Measurements from ENCODE around the gene PPIL1. TPM values are rescaled to one million over a fixed set of nuclear protein-coding genes. Genes with fewer than 3 reads are reported as not detected.

The PPIL1 gene
- polyA plus RNA-seq, 1 experiment = 23.4 TPM

GRCh38 chr6:36888654-36889481 is 14.3 kb upstream of the PPIL1 start:
- ChIA-PET POLR2A (no interaction called here), CTCF (interaction anchor here (0.8 to 2.5 kb wide), 7 partner anchors 9 to 130 kb away, joined by 3 to 8 read pairs (median 3); no protein-coding TSS in a partner anchor)
- no peak for TF ChIP-seq CTCF (IDR thresholded peaks at IDR 0.05; ENCODE audit: insufficient read depth, low read depth, low read length)
- no peak overlapping the region for H3K4me3 ChIP-seq (ENCODE audit: low read depth, low read length)
- no peaks in the 10 kb centered on the region for H3K27me3 ChIP-seq (ENCODE audit: control insufficient read depth, insufficient read depth, low read length)
- H3K36me3 ChIP-seq (ENCODE audit: control insufficient read depth, insufficient read depth, low read length) = 0 out of 2 replicates have a peak, but pooled peaks cover 1% of the 10 kb centered on the region
- DNase-seq (ENCODE audit: low read depth) = no peak

- Histone ChIP-seq H3K27me3 (ENCODE audit: control insufficient read depth, insufficient read depth, low read length) (no peaks in the 10 kb centered on the region), H3K4me3 (ENCODE audit: low read depth, low read length) (no peak overlapping the region), H3K36me3 (ENCODE audit: control insufficient read depth, insufficient read depth, low read length) (0 out of 2 replicates have a peak, but pooled peaks cover 1% of the 10 kb centered on the region)
- CTCF ChIA-PET = interaction anchor here (1.1 to 1.7 kb wide), 2 partner anchors 130 to 131 kb away, joined by 3 to 6 read pairs; no protein-coding TSS in a partner anchor
- TF ChIP-seq CTCF (IDR thresholded peaks at IDR 0.05; ENCODE audit: insufficient read depth, low read depth, low read length) = no peak
- POLR2A ChIA-PET = no interaction called here
- no peak for DNase-seq (ENCODE audit: low read depth)
These were observed 13.6 kb upstream of the PPIL1 start for GRCh38 chr6:36888115-36888643.

GRCh38 chr6:36886950-36887618 is 12.5 kb upstream of the PPIL1 start:
- no peak for TF ChIP-seq CTCF (IDR thresholded peaks at IDR 0.05; ENCODE audit: insufficient read depth, low read depth, low read length)
- H3K27me3 ChIP-seq (ENCODE audit: control insufficient read depth, insufficient read depth, low read length) = no peaks in the 10 kb centered on the region
- H3K36me3 ChIP-seq (ENCODE audit: control insufficient read depth, insufficient read depth, low read length) = no peaks in the 10 kb centered on the region
- DNase-seq (ENCODE audit: low read depth) = no peak
- CTCF ChIA-PET = interaction anchor here (1.1 to 7.4 kb wide), 5 partner anchors 12 to 132 kb away, joined by 3 to 85 read pairs (median 40); partner anchors contain the start of gene PPIL1
- POLR2A ChIA-PET = no interaction called here
- peak overlapping the region; percentile 68 for H3K4me3 ChIP-seq (ENCODE audit: low read depth, low read length)

GRCh38 chr6:36885461-36886401 is 11.1 kb upstream of the PPIL1 start, which contains the start of gene C6orf89:
TSS of gene C6orf89 (plus strand) at chr6:36885952. CDS start at chr6:36899445, 13,493 bp downstream.
- peak; percentile 75 for DNase-seq (ENCODE audit: low read depth)
- CTCF ChIA-PET = interaction anchor here (0.7 to 7.4 kb wide), 23 partner anchors 9 to 329 kb away, joined by 3 to 85 read pairs (median 5); partner anchors contain the start of genes MTCH1 and PPIL1
- POLR2A ChIA-PET = interaction anchor here (0.6 kb wide), 2 partner anchors 102 to 355 kb away, joined by 3 to 4 read pairs; no protein-coding TSS in a partner anchor
- peak; percentile 86 for TF ChIP-seq CTCF (IDR thresholded peaks at IDR 0.05; ENCODE audit: insufficient read depth, low read depth, low read length)
- H3K36me3 ChIP-seq (ENCODE audit: control insufficient read depth, insufficient read depth, low read length) = no peaks in the 10 kb centered on the region
- no peaks in the 10 kb centered on the region for H3K27me3 ChIP-seq (ENCODE audit: control insufficient read depth, insufficient read depth, low read length)
- peak within 1 kb of the TSS; percentile 68 for H3K4me3 ChIP-seq (ENCODE audit: low read depth, low read length)

All from BJ (cell line).